K562 (cell line): ENCODE data around the gene MAP3K15. TPM values are rescaled to one million over a fixed set of nuclear protein-coding genes. Genes with fewer than 3 reads are reported as not detected.

ENCODE experiments used
- ATAC-seq: fragments of 200-7000 bp; cut with Tn5 transposase; 3 replicates; pipeline ENCODE4 v1.9.1; 2020; ENCODE audit warnings: moderate library complexity
- BruUV-seq: library from RNA; stranded (reverse); fragments of 400-500 nt; replicated peaks from 2 replicates; lab custom pipeline; 2021; lab: Mats Ljungman, UMichigan
- CTCF ChIA-PET: fragments of 300-600 bp; formaldehyde crosslinking; extraction: SDS; loops from one replicate; lab custom pipeline; 2021; ENCODE audit warnings: low intra/inter-chr PET ratio; lab: Yijun Ruan, JAX
- POLR2A ChIA-PET: fragments of 300-600, 350-650 bp; sonication (Branson Sonifier 250); formaldehyde crosslinking; extraction: SDS; loops from one replicate; lab custom pipeline; 2021; ENCODE audit warnings: antibody characterized with exemption, inconsistent platforms; lab: Yijun Ruan, JAX
- DNase-seq, 4 experiments: peaks; one replicate each; pipeline versions ENCODE4 v3.0.0 to v3.0.0-alpha.2; 2011 to 2018; ENCODE audit warnings: low spot score in 3 of 4, mixed read lengths in 3 of 4; ENCODE audit errors: extremely low read depth in 1 of 4
- FAIRE-seq: peaks from 2 replicates; lab custom pipeline; 2011; peaks lifted over from hg19 to GRCh38; lab: Jason Lieb, UNC
- H2AFZ ChIP-seq: 2 replicates; pipeline ENCODE4 v1.6.0; 2011; ENCODE audit warnings: low read depth, low read length, control low read depth, inconsistent platforms
- H3K27ac ChIP-seq: fragments of 200-600 bp; 3 replicates; pipeline ENCODE4 v1.8.0; 2011; ENCODE audit warnings: low read depth, mild to moderate bottlenecking, control low read depth, inconsistent platforms, low read length, moderate library complexity, mixed read lengths; ENCODE audit errors: extremely low read depth
- H3K27me3 ChIP-seq, 2 experiments: fragments of 300-600 bp in 1 of 2; 2 replicates in 1 of 2; 3 replicates in 1 of 2; pipeline versions ENCODE4 v1.6.0 to v1.8.0; 2011; ENCODE audit warnings: inconsistent platforms in 2 of 2, low read length in 2 of 2, mild to moderate bottlenecking in 1 of 2, mixed read lengths in 1 of 2, moderate library complexity in 1 of 2; ENCODE audit not compliant: control insufficient read depth in 2 of 2, insufficient read depth in 2 of 2
- H3K36me3 ChIP-seq: fragments of 300-600 bp; 3 replicates; pipeline ENCODE4 v1.8.0; 2011; ENCODE audit warnings: mild to moderate bottlenecking, low read length, inconsistent platforms; ENCODE audit not compliant: control insufficient read depth, insufficient read depth
- H3K4me1 ChIP-seq, 2 experiments: fragments of 200-600 bp in 1 of 2; replicated peaks in 1 of 2; 2 replicates in 1 of 2; 3 replicates in 1 of 2; pipeline versions ENCODE4 v1.5.1 to v1.8.0; 2011; ENCODE audit warnings: inconsistent platforms in 2 of 2, low read length in 2 of 2, mild to moderate bottlenecking in 1 of 2, mixed read lengths in 1 of 2, moderate library complexity in 1 of 2; ENCODE audit not compliant: control insufficient read depth in 2 of 2, insufficient read depth in 2 of 2
- H3K4me2 ChIP-seq: 2 replicates; pipeline ENCODE4 v1.6.1; 2011; ENCODE audit warnings: low read length, control low read depth, inconsistent platforms, mixed read lengths; ENCODE audit not compliant: insufficient read depth
- H3K4me3 ChIP-seq: fragments of 200-600 bp; sonication (generic), shearing (Covaris generic); 2 replicates; pipeline ENCODE4 v1.5.1; 2016; ENCODE audit warnings: control low read depth, inconsistent platforms
- H3K79me2 ChIP-seq: fragments of 200-600 bp; 3 replicates; pipeline ENCODE4 v1.8.0; 2011; ENCODE audit warnings: low read length, inconsistent platforms; ENCODE audit not compliant: control insufficient read depth, insufficient read depth
- H3K9ac ChIP-seq, 2 experiments: 2 replicates each; pipeline versions ENCODE4 v1.6.0 to v1.6.1; 2011; ENCODE audit warnings: low read depth in 2 of 2, low read length in 2 of 2, control low read depth in 1 of 2, inconsistent platforms in 1 of 2, mild to moderate bottlenecking in 1 of 2, mixed read lengths in 1 of 2; ENCODE audit not compliant: insufficient read depth in 1 of 2
- H3K9me1 ChIP-seq: one replicate; pipeline ENCODE4 v1.6.0; 2011; ENCODE audit warnings: inconsistent platforms, mild to moderate bottlenecking, low read length, moderate library complexity; ENCODE audit not compliant: control insufficient read depth, insufficient read depth
- H3K9me3 ChIP-seq: replicated peaks from 2 replicates; pipeline ENCODE4 v1.5.1; 2011; ENCODE audit warnings: low read depth, low read length, inconsistent platforms; ENCODE audit not compliant: control insufficient read depth, insufficient read depth
- H4K20me1 ChIP-seq: replicated peaks from 2 replicates; pipeline ENCODE4 v1.6.1; 2011; ENCODE audit warnings: low read length, inconsistent platforms, mixed read lengths; ENCODE audit not compliant: control insufficient read depth, insufficient read depth
- DDX20 ChIP-seq: fragments of 450-650 bp; IDR thresholded peaks from 2 replicates; pipeline ENCODE4 v1.6.1; 2016; ENCODE audit warnings: missing genetic modification characterization, low read depth, mild to moderate bottlenecking, missing compliant biosample characterization, moderate library complexity
- FOXA1 ChIP-seq: fragments of 450-650 bp; IDR thresholded peaks from 2 replicates; pipeline ENCODE4 v1.6.1; 2016; ENCODE audit warnings: mild to moderate bottlenecking, borderline replicate concordance
- MAZ ChIP-seq, 2 experiments: fragments of 450-650 bp in 1 of 2; sonication (generic) in 1 of 2; formaldehyde crosslinking; IDR thresholded peaks in 1 of 2; conservative IDR thresholded peaks in 1 of 2; 2 replicates each; pipeline versions ENCODE4 v1.4.0 to v1.5.0; 2020; ENCODE audit warnings: mild to moderate bottlenecking in 1 of 2, missing genetic modification reagents in 1 of 2
- PCBP2 ChIP-seq: fragments of 200-400 bp; formaldehyde crosslinking; IDR thresholded peaks from 2 replicates; pipeline ENCODE4 v1.6.1; 2018; ENCODE audit warnings: low read length, low read depth, mild to moderate bottlenecking, moderate library complexity; ENCODE audit not compliant: poor library complexity, severe bottlenecking
- PTBP1 ChIP-seq: fragments of 200-400 bp; formaldehyde crosslinking; IDR thresholded peaks from 2 replicates; pipeline ENCODE4 v1.6.1; 2017; ENCODE audit warnings: low read depth, low read length
- SMAD1 ChIP-seq: fragments of 150-350 bp; IDR thresholded peaks from 2 replicates; pipeline ENCODE4 v1.6.1; 2014; ENCODE audit warnings: low read length, low read depth; ENCODE audit not compliant: partially characterized antibody
- SOX6 ChIP-seq: fragments of 450-650 bp; IDR thresholded peaks from 2 replicates; pipeline ENCODE4 v1.6.1; 2014; ENCODE audit warnings: mild to moderate bottlenecking
- ZNF239 ChIP-seq: fragments of 250-450 bp; sonication (Bioruptor Pico); IDR thresholded peaks from 2 replicates; pipeline ENCODE4 v1.4.0; 2020; ENCODE audit warnings: mild to moderate bottlenecking
- ZNF79 ChIP-seq: fragments of 250-450 bp; sonication (Bioruptor Pico); IDR thresholded peaks from 2 replicates; pipeline ENCODE4 v1.4.0; 2020; ENCODE audit warnings: low read depth, mild to moderate bottlenecking, moderate library complexity
- WGBS: fragments of 100-300 bp; shearing (Covaris generic); methylation state at CpG from one replicate; pipeline ENCODE4 v1.1.6; 2016; ENCODE audit warnings: low coverage, mixed read lengths; ENCODE audit not compliant: insufficient coverage; ENCODE audit errors: missing lambda C conversion rate; 5-methylcytosine and 5-hydroxymethylcytosine counted together
- in situ Hi-C: fragments of 300-500 bp; cut with MboI; formaldehyde crosslinking; loops from 4 replicates; pipeline ENCODE4 v1.15.0; 2018; ENCODE audit warnings: inconsistent platforms, mixed read lengths
- intact Hi-C: fragments of 100-400 bp; cut with micrococcal nuclease; formaldehyde crosslinking; loops from 2 replicates; pipeline ENCODE4 v1.14.2; 2022
- polyA plus RNA-seq, 8 experiments: library from polyadenylated mRNA; depleted of rRNA in 4 of 8; stranded (reverse) in 5 of 8; unstranded in 3 of 8; fragments of >200 nt; fragmentation: Nextera tagmentation in 2 of 8; fragmentation: Illumina TruSeq in 1 of 8; extraction: Ambion mirVana in 2 of 8; extraction: Trizol in 1 of 8; gene quantifications; 2 replicates each; pipeline versions ENCODE4 v1.2.1 to v1.2.3, GENCODE V29; 2011 to 2014; ENCODE audit warnings: inconsistent platforms in 1 of 8, missing spikeins in 1 of 8
- total RNA-seq, 7 experiments: library from RNA; depleted of rRNA in 6 of 7; stranded (reverse); fragments of >200 nt in 6 of 7; fragmentation: Illumina TruSeq in 2 of 7; extraction: Trizol in 2 of 7; gene quantifications; 2 replicates each; pipeline versions ENCODE4 v1.2.1 to v1.2.3, GENCODE V29; 2011 to 2021; ENCODE audit warnings: low replicate concordance in 1 of 7
- TF ChIP-seq, protein P1 (sequence below): IDR thresholded peaks from 2 replicates; pipeline ENCODE4 v1.6.1; 2011; ENCODE audit warnings: borderline replicate concordance, low read depth, mild to moderate bottlenecking, moderate library complexity, low read length; ENCODE audit not compliant: insufficient read depth, poor library complexity, severe bottlenecking

MAP3K15 gene
- total and polyA plus RNA-seq, 9 of the 15 experiments (the other 6 are each of a cell fraction or from before 2014, with no cell fraction given), result 0.03 to 0.29 (median 0.14) TPM; not detected in 5

DNA sequence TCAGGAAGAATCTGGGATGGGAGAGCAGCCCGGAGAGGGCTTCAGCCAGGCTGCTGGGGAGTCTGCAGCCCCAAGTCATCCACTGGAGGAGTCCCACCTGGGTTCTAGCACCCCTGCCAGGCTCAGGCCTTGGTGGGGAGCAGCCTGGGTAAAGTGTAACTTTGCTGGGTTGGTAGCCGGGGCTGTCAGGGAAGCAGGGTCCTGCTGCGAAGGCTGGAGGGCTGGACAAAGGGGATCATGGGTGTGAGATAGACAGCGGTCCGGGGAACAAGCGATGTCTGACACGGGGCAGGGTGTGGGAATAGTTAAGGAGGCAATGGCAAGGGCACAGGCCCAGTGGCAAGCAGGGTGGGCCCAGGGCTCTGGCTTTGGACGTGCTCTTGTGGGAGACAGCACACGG, 134.0 kb downstream of the MAP3K15 start:
- FAIRE-seq (no peak), ATAC-seq (no peak), DNase-seq (no peak)
- H3K9ac ChIP-seq, result no peak overlapping the region; a peak in 1 of 4 replicates
- in situ Hi-C loops (no loop called here), intact Hi-C loops (no loop called here)
- peaks cover 4 to 46% of the 10 kb centered on the region in 2 experiments; a peak in 4 of 5 replicates for H3K27me3 ChIP-seq
- CTCF ChIA-PET, result interaction anchor here (0.8 kb wide), 1 partner anchor 152 kb away, joined by 3 read pairs; no protein-coding TSS in a partner anchor
- WGBS, result 4% methylated on average over 9 of the region's 9 CpGs
- POLR2A ChIA-PET, result no interaction called here
- no peak overlapping the region for H2AFZ ChIP-seq
- H3K4me3 ChIP-seq, result no peak overlapping the region
- H3K4me2 ChIP-seq, result no peak overlapping the region
- TF ChIP-seq DDX20 (no peak), PCBP2 (no peak), FOXA1 (no peak), SOX6 (no peak), MAZ (CRISPR knock-in tag; conservative IDR thresholded peaks at IDR 0.05 in 1 of 2, IDR thresholded peaks at IDR 0.05 in 1 of 2) (no peak), SMAD1 (no peak), PTBP1 (no peak), ZNF79 (CRISPR knock-in tag) (no peak), ZNF239 (no peak)
- TF ChIP-seq, protein P1, sequence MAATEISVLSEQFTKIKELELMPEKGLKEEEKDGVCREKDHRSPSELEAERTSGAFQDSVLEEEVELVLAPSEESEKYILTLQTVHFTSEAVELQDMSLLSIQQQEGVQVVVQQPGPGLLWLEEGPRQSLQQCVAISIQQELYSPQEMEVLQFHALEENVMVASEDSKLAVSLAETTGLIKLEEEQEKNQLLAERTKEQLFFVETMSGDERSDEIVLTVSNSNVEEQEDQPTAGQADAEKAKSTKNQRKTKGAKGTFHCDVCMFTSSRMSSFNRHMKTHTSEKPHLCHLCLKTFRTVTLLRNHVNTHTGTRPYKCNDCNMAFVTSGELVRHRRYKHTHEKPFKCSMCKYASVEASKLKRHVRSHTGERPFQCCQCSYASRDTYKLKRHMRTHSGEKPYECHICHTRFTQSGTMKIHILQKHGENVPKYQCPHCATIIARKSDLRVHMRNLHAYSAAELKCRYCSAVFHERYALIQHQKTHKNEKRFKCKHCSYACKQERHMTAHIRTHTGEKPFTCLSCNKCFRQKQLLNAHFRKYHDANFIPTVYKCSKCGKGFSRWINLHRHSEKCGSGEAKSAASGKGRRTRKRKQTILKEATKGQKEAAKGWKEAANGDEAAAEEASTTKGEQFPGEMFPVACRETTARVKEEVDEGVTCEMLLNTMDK, result no peak
- no peaks in the 10 kb centered on the region for H3K4me1 ChIP-seq
- H3K36me3 ChIP-seq, result no peaks in the 10 kb centered on the region
- H4K20me1 ChIP-seq, result no peaks in the 10 kb centered on the region
- no peak overlapping the region for H3K27ac ChIP-seq
- no peaks in the 10 kb centered on the region for H3K79me2 ChIP-seq
- no TSS peak for BruUV-seq
- no peaks in the 10 kb centered on the region for H3K9me3 ChIP-seq
- H3K9me1 ChIP-seq, result no peaks in the 10 kb centered on the region
